Loucy (cell line): ENCODE results near the gene PLXNA2.

Experiments used
- H2AFZ ChIP-seq: fragments of 200-600 bp; sonication (generic); 2 replicates; pipeline ENCODE4 v1.6.0; 2016; ENCODE audit warnings: antibody characterized with exemption, mild to moderate bottlenecking, low read length, moderate library complexity
- H3F3A ChIP-seq: fragments of 200-600 bp; 2 replicates; pipeline ENCODE4 v1.6.0; 2016; ENCODE audit warnings: antibody characterized with exemption, low read depth, mild to moderate bottlenecking
- H3K27me3 ChIP-seq: fragments of 200-600 bp; sonication (generic); 2 replicates; pipeline ENCODE4 v1.6.1; 2014; ENCODE audit warnings: low read length, mild to moderate bottlenecking; ENCODE audit not compliant: insufficient read depth, poor library complexity, severe bottlenecking
- H3K36me3 ChIP-seq: fragments of 200-600 bp; sonication (generic); 2 replicates; pipeline ENCODE4 v1.6.1; 2016; ENCODE audit warnings: low read length; ENCODE audit not compliant: insufficient read depth
- H3K4me1 ChIP-seq: fragments of 200-600 bp; sonication (generic); 2 replicates; pipeline ENCODE4 v1.5.1; 2014; ENCODE audit warnings: low read length, mild to moderate bottlenecking; ENCODE audit not compliant: insufficient read depth, poor library complexity, severe bottlenecking
- H3K4me2 ChIP-seq: fragments of 200-600 bp; sonication (generic); 2 replicates; pipeline ENCODE4 v1.6.0; 2014; ENCODE audit warnings: antibody characterized with exemption, low read length, low read depth, mild to moderate bottlenecking; ENCODE audit not compliant: poor library complexity, severe bottlenecking
- H3K4me3 ChIP-seq: fragments of 200-600 bp; sonication (generic); 2 replicates; pipeline ENCODE4 v1.5.1; 2014; ENCODE audit warnings: low read length, mild to moderate bottlenecking, mixed read lengths; ENCODE audit not compliant: poor library complexity, severe bottlenecking
- H3K79me2 ChIP-seq: fragments of 200-600 bp; sonication (generic); 2 replicates; pipeline ENCODE4 v1.6.1; 2014; ENCODE audit warnings: low read length; ENCODE audit not compliant: insufficient read depth
- H3K9ac ChIP-seq: fragments of 200-600 bp; sonication (generic); 2 replicates; pipeline ENCODE4 v1.6.0; 2014; ENCODE audit warnings: mild to moderate bottlenecking, low read depth, low read length, moderate library complexity; ENCODE audit not compliant: poor library complexity, severe bottlenecking
- H3K9me2 ChIP-seq: fragments of 200-600 bp; sonication (generic); replicated peaks from 2 replicates; pipeline ENCODE4 v1.6.1; 2016; ENCODE audit warnings: low read depth, low read length, mixed read lengths
- H3K9me3 ChIP-seq: fragments of 200-600 bp; sonication (generic); 2 replicates; pipeline ENCODE4 v1.6.1; 2014; ENCODE audit warnings: mild to moderate bottlenecking, antibody characterized with exemption, low read length, low read depth; ENCODE audit not compliant: insufficient read depth
- H4K20me1 ChIP-seq: fragments of 200-600 bp; sonication (generic); 2 replicates; pipeline ENCODE4 v1.6.0; 2014; ENCODE audit warnings: antibody characterized with exemption, low read length, mild to moderate bottlenecking; ENCODE audit not compliant: insufficient read depth, poor library complexity, severe bottlenecking
- EZH2phosphoT487 ChIP-seq: fragments of 200-600 bp; IDR thresholded peaks from 2 replicates; pipeline ENCODE4 v1.6.1; 2018; ENCODE audit warnings: antibody characterized with exemption, mild to moderate bottlenecking, moderate library complexity, borderline replicate concordance
- TF ChIP-seq, protein P1 (sequence below): fragments of 200-600 bp; sonication (generic); conservative IDR thresholded peaks from 2 replicates; pipeline ENCODE4 v1.5.1; 2014; ENCODE audit warnings: mild to moderate bottlenecking, antibody characterized with exemption, low read length

Gene PLXNA2

DNA sequence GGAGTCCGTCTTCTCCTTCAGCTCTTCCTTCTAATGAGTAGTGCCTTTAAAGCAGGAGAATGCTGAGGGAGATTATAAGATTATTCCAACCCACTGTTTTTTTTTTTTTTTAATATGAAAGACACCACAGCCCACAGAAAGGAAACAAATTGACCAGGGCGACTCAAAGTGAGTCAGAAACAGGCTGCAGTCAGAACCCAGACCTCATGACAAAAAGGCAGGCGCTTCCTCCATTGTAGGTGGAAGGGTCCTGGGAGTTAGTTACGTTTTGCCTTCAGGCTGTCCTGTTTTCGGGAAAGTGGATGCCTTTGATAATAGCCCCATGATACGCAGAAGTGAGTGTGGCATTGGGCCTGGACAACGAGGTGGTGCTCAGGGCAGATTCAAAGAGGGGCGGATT, 21.0 kb downstream of the PLXNA2 start:
- H3K79me2 ChIP-seq, result no peaks in the 10 kb centered on the region
- H3F3A ChIP-seq, result no peaks in the 10 kb centered on the region
- H3K27me3 ChIP-seq, result no peaks in the 10 kb centered on the region
- no peak overlapping the region for H2AFZ ChIP-seq
- H3K36me3 ChIP-seq, result no peaks in the 10 kb centered on the region
- H3K9me3 ChIP-seq, result no peaks in the 10 kb centered on the region
- no peaks in the 10 kb centered on the region for H4K20me1 ChIP-seq
- no peak overlapping the region for H3K9ac ChIP-seq
- H3K4me2 ChIP-seq, result no peak overlapping the region
- H3K4me1 ChIP-seq, result peaks cover 6% of the 10 kb centered on the region
- TF ChIP-seq, protein P1, sequence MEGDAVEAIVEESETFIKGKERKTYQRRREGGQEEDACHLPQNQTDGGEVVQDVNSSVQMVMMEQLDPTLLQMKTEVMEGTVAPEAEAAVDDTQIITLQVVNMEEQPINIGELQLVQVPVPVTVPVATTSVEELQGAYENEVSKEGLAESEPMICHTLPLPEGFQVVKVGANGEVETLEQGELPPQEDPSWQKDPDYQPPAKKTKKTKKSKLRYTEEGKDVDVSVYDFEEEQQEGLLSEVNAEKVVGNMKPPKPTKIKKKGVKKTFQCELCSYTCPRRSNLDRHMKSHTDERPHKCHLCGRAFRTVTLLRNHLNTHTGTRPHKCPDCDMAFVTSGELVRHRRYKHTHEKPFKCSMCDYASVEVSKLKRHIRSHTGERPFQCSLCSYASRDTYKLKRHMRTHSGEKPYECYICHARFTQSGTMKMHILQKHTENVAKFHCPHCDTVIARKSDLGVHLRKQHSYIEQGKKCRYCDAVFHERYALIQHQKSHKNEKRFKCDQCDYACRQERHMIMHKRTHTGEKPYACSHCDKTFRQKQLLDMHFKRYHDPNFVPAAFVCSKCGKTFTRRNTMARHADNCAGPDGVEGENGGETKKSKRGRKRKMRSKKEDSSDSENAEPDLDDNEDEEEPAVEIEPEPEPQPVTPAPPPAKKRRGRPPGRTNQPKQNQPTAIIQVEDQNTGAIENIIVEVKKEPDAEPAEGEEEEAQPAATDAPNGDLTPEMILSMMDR, result no peak
- TF ChIP-seq EZH2phosphoT487, result no peak
- no peak overlapping the region for H3K4me3 ChIP-seq
- no peaks in the 10 kb centered on the region for H3K9me2 ChIP-seq

- TF ChIP-seq EZH2phosphoT487, result no peak
- TF ChIP-seq, protein P1, result no peak
- no peak overlapping the region for H2AFZ ChIP-seq
- no peaks in the 10 kb centered on the region for H3K27me3 ChIP-seq
- no peak overlapping the region for H3K4me3 ChIP-seq
- no peaks in the 10 kb centered on the region for H3K36me3 ChIP-seq
- H3K4me2 ChIP-seq, result no peak overlapping the region
- no peaks in the 10 kb centered on the region for H3K9me3 ChIP-seq
- no peaks in the 10 kb centered on the region for H3K9me2 ChIP-seq
- no peaks in the 10 kb centered on the region for H4K20me1 ChIP-seq
- no peak overlapping the region for H3K9ac ChIP-seq
- H3K79me2 ChIP-seq, result no peaks in the 10 kb centered on the region
- peaks cover under 1% of the 10 kb centered on the region for H3K4me1 ChIP-seq
- H3F3A ChIP-seq, result no peaks in the 10 kb centered on the region
These were observed 21.6 kb downstream of the PLXNA2 start for GRCh38 chr1:208222376-208223126.

GRCh38 chr1:208221291-208221622, 22.9 kb downstream of the PLXNA2 start:
- no peak overlapping the region for H2AFZ ChIP-seq
- TF ChIP-seq, protein P1, result no peak
- TF ChIP-seq EZH2phosphoT487, result no peak
- no peaks in the 10 kb centered on the region for H3K79me2 ChIP-seq
- H3F3A ChIP-seq, result no peaks in the 10 kb centered on the region
- no peak overlapping the region for H3K9ac ChIP-seq
- H4K20me1 ChIP-seq, result no peaks in the 10 kb centered on the region
- no peak overlapping the region for H3K4me2 ChIP-seq
- H3K9me2 ChIP-seq, result no peaks in the 10 kb centered on the region
- no peak overlapping the region for H3K4me3 ChIP-seq
- no peaks in the 10 kb centered on the region for H3K36me3 ChIP-seq
- H3K27me3 ChIP-seq, result no peaks in the 10 kb centered on the region
- H3K9me3 ChIP-seq, result no peaks in the 10 kb centered on the region
- no peaks in the 10 kb centered on the region for H3K4me1 ChIP-seq
